ENCODE measurements around the gene RAI14.
"Not testable (repeated sequence)": the region's sequence is repeated elsewhere in the genome, so short reads cannot be mapped to it uniquely, and the experiment has no call there.

Gene RAI14

DNA sequence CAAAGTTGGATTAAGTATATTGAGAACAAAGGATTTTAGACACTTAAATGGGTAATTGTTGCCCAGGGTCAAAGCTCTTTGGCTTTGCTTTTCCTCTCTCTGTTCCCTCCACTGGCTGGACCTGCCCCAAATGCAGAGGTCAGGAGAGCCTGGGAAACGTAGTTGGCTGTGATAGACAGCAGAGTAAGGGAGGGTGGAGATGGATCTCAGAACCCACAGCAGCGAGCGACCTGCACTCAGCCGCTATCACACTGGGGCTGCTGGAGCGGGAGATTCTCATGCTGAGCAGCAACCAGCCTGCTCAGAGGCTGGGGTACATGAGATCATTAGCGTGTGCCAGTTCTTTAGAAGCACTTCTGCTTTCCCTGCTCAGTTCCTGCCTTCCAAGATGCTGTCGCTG is 111.1 kb downstream of the RAI14 start:
- H3K27ac Mint-ChIP-seq = no peak overlapping the region
- H3K4me3 Mint-ChIP-seq = no peak overlapping the region
- H3K9me3 Mint-ChIP-seq = no peaks in the 10 kb centered on the region
- no peaks in the 10 kb centered on the region for H3K36me3 Mint-ChIP-seq (ENCODE audit: low read depth)
- H3K27me3 Mint-ChIP-seq = peaks cover 6% of the 10 kb centered on the region
- H3K4me1 Mint-ChIP-seq (ENCODE audit: low read depth) = no peaks in the 10 kb centered on the region

GRCh38 chr5:34770486-34770885 is 114.4 kb downstream of the RAI14 start:
- H3K27me3 Mint-ChIP-seq = peaks cover 18% of the 10 kb centered on the region
- H3K4me3 Mint-ChIP-seq = no peak overlapping the region

GRCh38 chr5:34771076-34771475 is 114.9 kb downstream of the RAI14 start:
- no peak overlapping the region for H3K4me3 Mint-ChIP-seq
- peaks cover 21% of the 10 kb centered on the region for H3K27me3 Mint-ChIP-seq
- H3K4me1 Mint-ChIP-seq (ENCODE audit: low read depth) = no peaks in the 10 kb centered on the region
- no peak overlapping the region for H3K27ac Mint-ChIP-seq
- H3K9me3 Mint-ChIP-seq = peaks cover 12% of the 10 kb centered on the region
- H3K36me3 Mint-ChIP-seq (ENCODE audit: low read depth) = no peaks in the 10 kb centered on the region

More at GRCh38 chr5:34770486-34770885, 114.4 kb downstream of the RAI14 start:
- H3K27ac Mint-ChIP-seq = no peak overlapping the region
- H3K9me3 Mint-ChIP-seq = peaks cover 10% of the 10 kb centered on the region
- H3K4me1 Mint-ChIP-seq (ENCODE audit: low read depth) = no peaks in the 10 kb centered on the region
- no peaks in the 10 kb centered on the region for H3K36me3 Mint-ChIP-seq (ENCODE audit: low read depth)

DNA sequence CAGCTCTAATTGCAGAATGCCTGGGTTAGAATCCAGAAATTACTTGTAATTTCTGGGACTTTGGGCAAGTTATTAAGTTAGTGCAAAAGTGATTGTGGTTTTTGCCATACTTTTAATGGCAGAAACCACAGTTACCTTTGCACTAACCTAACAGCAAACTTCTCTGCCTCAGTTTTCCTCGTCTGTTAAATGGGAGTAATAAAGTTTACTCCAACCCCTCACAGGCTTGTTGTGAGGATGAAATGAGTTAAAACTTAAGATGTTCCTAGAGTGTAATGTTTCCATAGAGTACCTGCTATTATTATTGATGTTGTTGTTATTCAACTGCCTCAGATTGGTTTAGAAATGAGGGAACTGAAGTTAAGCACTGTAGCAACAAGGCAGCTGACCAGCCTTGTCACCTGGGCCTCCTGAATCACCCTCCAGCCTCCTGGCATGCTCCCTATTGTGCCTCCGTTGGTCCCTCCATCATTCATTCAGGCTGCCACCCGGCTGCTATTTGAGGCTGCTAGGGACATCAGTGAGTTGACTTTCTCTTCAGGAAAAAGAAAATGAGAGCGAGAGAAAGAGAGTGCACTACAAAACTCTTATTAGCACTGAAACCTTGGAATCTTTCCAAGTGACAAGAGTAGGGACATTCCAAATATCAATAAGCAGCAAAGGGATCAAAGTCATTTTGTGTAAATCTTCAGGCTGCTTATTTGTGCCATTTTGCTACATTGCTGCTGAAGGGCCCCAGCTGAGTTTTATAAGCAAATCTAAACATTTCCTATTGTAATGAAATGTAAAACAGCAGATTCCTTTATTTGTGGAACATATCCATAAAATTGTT is 116.4 kb downstream of the RAI14 start:
- Mint-ChIP-seq H3K27ac (no peak overlapping the region), H3K9me3 (peaks cover 12% of the 10 kb centered on the region), H3K27me3 (peaks cover 21% of the 10 kb centered on the region), H3K4me3 (no peak overlapping the region), H3K36me3 (ENCODE audit: low read depth) (no peaks in the 10 kb centered on the region), H3K4me1 (ENCODE audit: low read depth) (no peaks in the 10 kb centered on the region)

GRCh38 chr5:34774139-34774538 is 118.0 kb downstream of the RAI14 start:
- no peaks in the 10 kb centered on the region for H3K36me3 Mint-ChIP-seq (ENCODE audit: low read depth)

DNA sequence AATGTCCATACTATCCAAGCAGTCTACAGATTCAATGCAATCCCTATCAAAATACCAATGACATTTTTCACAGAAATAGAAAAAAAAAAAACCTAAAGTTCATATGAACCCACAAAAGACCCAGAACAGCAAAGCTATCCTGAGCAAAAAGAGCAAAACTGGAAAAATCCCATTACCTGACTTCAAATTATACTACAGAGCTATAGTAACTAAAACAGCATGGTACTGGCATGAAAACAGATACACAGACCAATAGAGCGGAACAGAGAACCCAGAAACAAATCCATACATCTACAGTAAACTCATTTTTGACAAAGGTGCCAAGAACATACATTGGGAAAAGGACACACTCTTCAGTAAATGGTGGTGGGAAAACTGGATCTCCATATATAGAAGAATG is 118.5 kb downstream of the RAI14 start:
- H3K4me1 Mint-ChIP-seq (ENCODE audit: low read depth); H3K36me3 Mint-ChIP-seq (ENCODE audit: low read depth); H3K27ac Mint-ChIP-seq; H3K4me3 Mint-ChIP-seq: not testable (repeated sequence)
- Mint-ChIP-seq H3K9me3 (peaks cover 12% of the 10 kb centered on the region), H3K27me3 (peaks cover 18% of the 10 kb centered on the region)

More at GRCh38 chr5:34774139-34774538, 118.0 kb downstream of the RAI14 start:
- Mint-ChIP-seq H3K27ac (no peak overlapping the region), H3K4me1 (ENCODE audit: low read depth) (no peaks in the 10 kb centered on the region), H3K4me3 (no peak overlapping the region), H3K27me3 (peaks cover 18% of the 10 kb centered on the region), H3K9me3 (peaks cover 12% of the 10 kb centered on the region)

- Mint-ChIP-seq H3K27me3 (peaks cover 15% of the 10 kb centered on the region), H3K4me1 (ENCODE audit: low read depth) (no peaks in the 10 kb centered on the region), H3K4me3 (no peak overlapping the region), H3K9me3 (peaks cover 12% of the 10 kb centered on the region), H3K36me3 (ENCODE audit: low read depth) (no peaks in the 10 kb centered on the region), H3K27ac (no peak overlapping the region)
Measured at GRCh38 chr5:34775886-34776285, 119.8 kb downstream of the RAI14 start.

- Mint-ChIP-seq H3K27ac (no peak overlapping the region), H3K9me3 (peaks cover 26% of the 10 kb centered on the region), H3K36me3 (ENCODE audit: low read depth) (peaks cover 3% of the 10 kb centered on the region), H3K4me1 (ENCODE audit: low read depth) (no peaks in the 10 kb centered on the region), H3K4me3 (no peak overlapping the region), H3K27me3 (peaks cover 11% of the 10 kb centered on the region)
Measured at GRCh38 chr5:34778091-34778850, 122.1 kb downstream of the RAI14 start.

GRCh38 chr5:34783892-34784291 is 127.8 kb downstream of the RAI14 start:
- not testable (repeated sequence) for H3K4me1 Mint-ChIP-seq (ENCODE audit: low read depth); H3K27ac Mint-ChIP-seq; H3K36me3 Mint-ChIP-seq (ENCODE audit: low read depth); H3K4me3 Mint-ChIP-seq
- H3K27me3 Mint-ChIP-seq = peaks cover 12% of the 10 kb centered on the region
- H3K9me3 Mint-ChIP-seq = peaks cover 13% of the 10 kb centered on the region

- Mint-ChIP-seq H3K4me3 (no peak overlapping the region), H3K4me1 (ENCODE audit: low read depth) (no peaks in the 10 kb centered on the region), H3K9me3 (peaks cover 9% of the 10 kb centered on the region), H3K27me3 (peaks cover 15% of the 10 kb centered on the region), H3K36me3 (ENCODE audit: low read depth) (peaks cover 3% of the 10 kb centered on the region), H3K27ac (peak overlapping the region; percentile 1)
Measured at GRCh38 chr5:34787035-34787434, 130.9 kb downstream of the RAI14 start.

- no peak overlapping the region for H3K4me3 Mint-ChIP-seq
- no peaks in the 10 kb centered on the region for H3K36me3 Mint-ChIP-seq (ENCODE audit: low read depth)
- no peak overlapping the region for H3K27ac Mint-ChIP-seq
- H3K27me3 Mint-ChIP-seq = peaks cover 15% of the 10 kb centered on the region
- H3K9me3 Mint-ChIP-seq = no peaks in the 10 kb centered on the region
- no peaks in the 10 kb centered on the region for H3K4me1 Mint-ChIP-seq (ENCODE audit: low read depth)
Measured at GRCh38 chr5:34789021-34789531, 132.9 kb downstream of the RAI14 start.

DNA sequence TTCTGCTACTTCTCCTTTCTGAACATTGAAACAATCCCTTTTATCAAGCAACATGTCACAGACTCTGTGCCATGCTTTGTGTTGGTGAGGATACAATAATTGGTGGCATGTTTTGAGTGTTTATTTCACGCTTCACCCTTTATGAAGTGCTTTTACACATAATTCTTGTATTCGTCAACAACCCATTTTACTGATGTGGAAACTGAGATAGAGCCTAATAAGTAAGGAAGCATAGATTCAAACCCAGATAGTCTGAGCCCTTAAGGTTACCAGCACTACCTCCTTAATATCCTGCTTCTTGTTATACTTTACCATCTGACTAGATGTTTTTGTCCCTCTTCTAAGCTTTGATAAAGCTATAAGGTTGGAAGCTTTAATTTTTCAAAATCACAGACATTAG is 133.5 kb downstream of the RAI14 start:
- Mint-ChIP-seq H3K4me1 (ENCODE audit: low read depth) (no peaks in the 10 kb centered on the region), H3K9me3 (no peaks in the 10 kb centered on the region), H3K27me3 (peaks cover 12% of the 10 kb centered on the region), H3K4me3 (no peak overlapping the region), H3K36me3 (ENCODE audit: low read depth) (no peaks in the 10 kb centered on the region), H3K27ac (no peak overlapping the region)

GRCh38 chr5:34790069-34790468 is 133.9 kb downstream of the RAI14 start:
- Mint-ChIP-seq H3K4me3 (no peak overlapping the region), H3K9me3 (no peaks in the 10 kb centered on the region), H3K27me3 (peaks cover 11% of the 10 kb centered on the region), H3K27ac (no peak overlapping the region), H3K36me3 (ENCODE audit: low read depth) (no peaks in the 10 kb centered on the region), H3K4me1 (ENCODE audit: low read depth) (no peaks in the 10 kb centered on the region)

DNA sequence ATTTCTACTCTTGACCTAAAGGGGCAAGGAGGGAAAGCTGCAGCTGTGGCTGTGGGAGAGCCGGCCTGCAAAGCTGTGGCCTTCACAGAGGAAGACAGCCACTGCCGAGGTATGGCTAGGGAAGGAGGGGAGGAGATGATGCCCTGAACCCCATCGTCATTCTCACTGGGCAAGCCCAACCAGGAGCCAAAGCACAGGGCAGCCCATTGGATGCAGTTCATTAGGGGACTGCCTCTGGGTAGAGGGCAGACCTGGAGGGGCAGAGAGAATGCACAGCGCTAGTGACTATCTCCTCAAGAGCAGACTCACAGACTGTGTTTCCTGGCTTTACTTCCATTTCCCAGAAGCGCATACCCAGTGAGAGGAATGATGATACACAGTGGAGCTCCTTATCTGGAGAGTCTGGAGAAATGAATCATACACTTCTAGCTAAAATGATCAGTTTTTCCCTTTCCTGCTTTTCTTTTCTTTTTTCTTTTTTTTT is 135.7 kb downstream of the RAI14 start:
- Mint-ChIP-seq H3K27ac (no peak overlapping the region), H3K9me3 (no peaks in the 10 kb centered on the region), H3K4me1 (ENCODE audit: low read depth) (no peaks in the 10 kb centered on the region), H3K4me3 (no peak overlapping the region), H3K36me3 (ENCODE audit: low read depth) (no peaks in the 10 kb centered on the region), H3K27me3 (peaks cover 7% of the 10 kb centered on the region)

All from stimulated activated naive CD8-positive, alpha-beta T cell treated with anti-CD3 and anti-CD28 coated beads, Interleukin-15, Interleukin-2, amounts not matched to agents 100 ng/mL and 50 ng/mL, for 24 hours (primary cell).